Measurements from ENCODE around the gene LAPTM5.

The LAPTM5 gene

GRCh38 chr1:30702823-30703222, 54.8 kb downstream of the LAPTM5 start:
- TF ChIP-seq, protein P1, sequence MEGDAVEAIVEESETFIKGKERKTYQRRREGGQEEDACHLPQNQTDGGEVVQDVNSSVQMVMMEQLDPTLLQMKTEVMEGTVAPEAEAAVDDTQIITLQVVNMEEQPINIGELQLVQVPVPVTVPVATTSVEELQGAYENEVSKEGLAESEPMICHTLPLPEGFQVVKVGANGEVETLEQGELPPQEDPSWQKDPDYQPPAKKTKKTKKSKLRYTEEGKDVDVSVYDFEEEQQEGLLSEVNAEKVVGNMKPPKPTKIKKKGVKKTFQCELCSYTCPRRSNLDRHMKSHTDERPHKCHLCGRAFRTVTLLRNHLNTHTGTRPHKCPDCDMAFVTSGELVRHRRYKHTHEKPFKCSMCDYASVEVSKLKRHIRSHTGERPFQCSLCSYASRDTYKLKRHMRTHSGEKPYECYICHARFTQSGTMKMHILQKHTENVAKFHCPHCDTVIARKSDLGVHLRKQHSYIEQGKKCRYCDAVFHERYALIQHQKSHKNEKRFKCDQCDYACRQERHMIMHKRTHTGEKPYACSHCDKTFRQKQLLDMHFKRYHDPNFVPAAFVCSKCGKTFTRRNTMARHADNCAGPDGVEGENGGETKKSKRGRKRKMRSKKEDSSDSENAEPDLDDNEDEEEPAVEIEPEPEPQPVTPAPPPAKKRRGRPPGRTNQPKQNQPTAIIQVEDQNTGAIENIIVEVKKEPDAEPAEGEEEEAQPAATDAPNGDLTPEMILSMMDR (IDR thresholded peaks at IDR 0.05; ENCODE audit: insufficient read depth, missing control alignments): no peak
- no peak for FAIRE-seq
- DNase-seq (ENCODE audit: insufficient read length, low spot score): no peak

DNA sequence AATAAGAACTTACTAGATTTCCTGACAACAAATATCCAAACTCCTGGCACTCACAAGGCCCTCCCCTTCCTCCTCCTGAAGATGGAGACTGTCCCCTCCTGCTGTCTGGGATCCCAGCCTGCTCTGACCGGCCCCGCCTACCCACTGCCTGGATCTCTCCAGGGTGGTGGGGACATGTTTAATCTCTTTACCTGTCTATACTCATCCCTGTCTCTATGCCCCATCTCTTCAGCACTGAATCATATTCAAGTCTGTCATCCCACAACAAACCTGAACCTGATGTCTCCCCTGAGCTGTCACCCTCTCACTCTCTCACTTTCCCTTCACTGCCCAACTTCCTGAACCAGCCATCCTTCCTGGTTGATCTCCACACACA, 56.3 kb downstream of the LAPTM5 start:
- TF ChIP-seq, protein P1 (IDR thresholded peaks at IDR 0.05; ENCODE audit: insufficient read depth, missing control alignments): no peak
- DNase-seq (ENCODE audit: insufficient read length, low spot score): no peak
- FAIRE-seq: no peak

DNA sequence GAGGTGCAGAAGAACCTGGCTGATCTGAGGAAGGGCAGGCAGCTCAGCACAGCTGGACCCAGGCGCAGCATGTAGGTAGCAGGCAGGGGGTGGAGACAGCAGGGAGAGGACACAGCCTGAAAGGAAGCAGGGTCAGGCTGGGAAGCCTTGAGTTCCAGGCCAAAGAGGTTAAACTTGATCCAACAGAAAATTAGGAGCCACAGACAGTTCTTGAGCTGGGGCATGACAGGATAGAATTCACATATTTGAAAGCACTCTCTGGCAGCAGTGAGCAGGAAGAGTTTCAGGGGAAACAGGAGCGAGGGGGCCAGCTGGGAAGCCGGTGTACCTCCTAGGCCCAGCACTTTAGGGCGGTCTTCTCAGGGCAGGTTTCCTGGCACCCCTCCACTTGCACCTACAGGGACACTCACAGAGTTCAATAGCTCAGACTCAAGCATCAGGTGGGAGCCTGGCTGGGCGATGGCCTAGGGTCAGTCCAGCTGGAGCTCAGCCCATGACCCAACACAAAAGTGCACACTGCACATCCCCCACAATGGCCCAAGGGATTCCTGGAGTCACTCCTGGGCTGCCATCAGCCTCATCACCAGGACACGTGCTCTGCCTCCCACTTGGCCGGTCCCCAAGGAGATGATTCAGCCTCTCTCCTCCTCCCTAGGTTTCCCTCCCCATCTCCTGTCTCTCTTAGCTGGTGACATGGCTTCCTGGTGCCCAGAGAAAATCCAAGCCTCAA, 56.9 kb downstream of the LAPTM5 start:
- FAIRE-seq (no peak), DNase-seq (ENCODE audit: insufficient read length, low spot score) (no peak)
- TF ChIP-seq, protein P1 (IDR thresholded peaks at IDR 0.05; ENCODE audit: insufficient read depth, missing control alignments): no peak

GRCh38 chr1:30699762-30700161, 57.8 kb downstream of the LAPTM5 start:
- TF ChIP-seq, protein P1 (IDR thresholded peaks at IDR 0.05; ENCODE audit: insufficient read depth, missing control alignments): no peak
- DNase-seq (ENCODE audit: insufficient read length, low spot score): no peak
- no peak for FAIRE-seq

GRCh38 chr1:30698401-30698981, 59.1 kb downstream of the LAPTM5 start:
- TF ChIP-seq, protein P1 (IDR thresholded peaks at IDR 0.05; ENCODE audit: insufficient read depth, missing control alignments): no peak
- FAIRE-seq: no peak
- no peak for DNase-seq (ENCODE audit: insufficient read length, low spot score)

GRCh38 chr1:30697571-30698376, 59.8 kb downstream of the LAPTM5 start:
- DNase-seq (ENCODE audit: insufficient read length, low spot score): no peak
- no peak for FAIRE-seq
- TF ChIP-seq, protein P1 (IDR thresholded peaks at IDR 0.05; ENCODE audit: insufficient read depth, missing control alignments): no peak

Data from D721Med (cell line).